IPS DF 6.9 (cell line): ENCODE data around the gene TRAF3.

ENCODE experiments used
- DNase-seq: peaks from one replicate; pipeline ENCODE4 v3.0.0-alpha.2; 2013; ENCODE audit warnings: low read depth, low spot score
- H3K27ac ChIP-seq: one replicate; pipeline ENCODE4 v1.5.1; 2013; ENCODE audit warnings: low read length, control low read depth
- H3K27me3 ChIP-seq: 2 replicates; pipeline ENCODE4 v1.6.1; 2013; ENCODE audit warnings: mild to moderate bottlenecking, low read length; ENCODE audit not compliant: control insufficient read depth, insufficient read depth
- H3K36me3 ChIP-seq: 2 replicates; pipeline ENCODE4 v1.6.1; 2013; ENCODE audit warnings: low read length; ENCODE audit not compliant: control insufficient read depth, insufficient read depth
- H3K4me1 ChIP-seq: 2 replicates; pipeline ENCODE4 v1.6.1; 2013; ENCODE audit warnings: low read length; ENCODE audit not compliant: control insufficient read depth, insufficient read depth
- H3K4me3 ChIP-seq: 2 replicates; pipeline ENCODE4 v1.5.1; 2013; ENCODE audit warnings: mild to moderate bottlenecking, low read length
- H3K9me3 ChIP-seq: 2 replicates; pipeline ENCODE4 v1.6.1; 2013; ENCODE audit warnings: low read length, inconsistent platforms; ENCODE audit not compliant: control insufficient read depth, insufficient read depth
- WGBS: extraction: QIAGEN DNeasy Blood & Tissue Kit; methylation state at CpG from one replicate; pipeline ENCODE4 v1.1.7; 2013; ENCODE audit warnings: mixed read lengths, missing lambda C conversion rate; ENCODE audit not compliant: insufficient read length, insufficient coverage; 5-methylcytosine and 5-hydroxymethylcytosine counted together

Gene TRAF3

DNA sequence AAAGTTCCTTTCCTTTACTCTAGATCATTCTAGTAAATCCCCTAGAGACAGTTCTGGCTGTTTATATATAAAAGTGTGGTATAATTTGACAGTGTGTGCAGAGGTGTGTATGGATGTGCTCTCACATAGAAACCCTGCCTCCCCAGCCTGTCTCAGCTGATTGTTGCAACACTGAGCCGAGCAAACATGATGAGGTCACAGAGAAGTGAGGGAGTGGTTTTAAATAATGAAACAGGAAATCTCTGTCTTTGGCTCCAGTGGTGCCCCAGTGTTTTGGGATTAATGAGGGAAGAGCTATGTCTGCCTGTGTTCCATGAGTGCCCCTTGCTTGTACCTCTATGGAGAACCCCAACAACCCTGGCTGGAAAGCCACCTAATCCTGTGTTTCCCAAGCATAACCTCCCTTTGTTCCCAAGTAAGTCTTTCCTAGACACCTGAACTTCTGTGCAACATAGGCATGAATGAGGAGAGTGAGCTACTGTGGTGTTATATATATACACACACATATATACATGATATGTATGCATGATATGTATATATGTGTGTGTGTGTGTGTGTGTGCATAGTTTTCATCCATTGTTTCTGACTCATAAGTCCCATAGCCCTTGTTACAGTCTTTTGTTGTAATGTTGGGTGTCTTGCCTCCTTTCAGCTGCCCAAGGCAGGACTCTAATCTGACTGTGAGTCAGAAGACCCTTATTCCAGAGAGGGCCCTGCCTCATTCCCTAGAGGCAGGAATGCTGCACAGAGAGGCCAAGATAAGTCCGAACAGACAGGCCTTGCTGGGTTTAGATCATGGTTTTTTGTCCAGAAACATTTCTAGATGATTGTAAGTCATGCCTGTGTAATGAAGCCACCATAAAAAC, 18.0 kb downstream of the TRAF3 start:
- Histone ChIP-seq H3K9me3 (no peaks in the 10 kb centered on the region), H3K4me3 (no peak overlapping the region), H3K4me1 (no peaks in the 10 kb centered on the region), H3K27ac (no peak overlapping the region), H3K36me3 (no peaks in the 10 kb centered on the region), H3K27me3 (no peaks in the 10 kb centered on the region)
- WGBS, result no CpG with 5 or more reads among the region's 2 CpGs
- DNase-seq, result no peak

DNA sequence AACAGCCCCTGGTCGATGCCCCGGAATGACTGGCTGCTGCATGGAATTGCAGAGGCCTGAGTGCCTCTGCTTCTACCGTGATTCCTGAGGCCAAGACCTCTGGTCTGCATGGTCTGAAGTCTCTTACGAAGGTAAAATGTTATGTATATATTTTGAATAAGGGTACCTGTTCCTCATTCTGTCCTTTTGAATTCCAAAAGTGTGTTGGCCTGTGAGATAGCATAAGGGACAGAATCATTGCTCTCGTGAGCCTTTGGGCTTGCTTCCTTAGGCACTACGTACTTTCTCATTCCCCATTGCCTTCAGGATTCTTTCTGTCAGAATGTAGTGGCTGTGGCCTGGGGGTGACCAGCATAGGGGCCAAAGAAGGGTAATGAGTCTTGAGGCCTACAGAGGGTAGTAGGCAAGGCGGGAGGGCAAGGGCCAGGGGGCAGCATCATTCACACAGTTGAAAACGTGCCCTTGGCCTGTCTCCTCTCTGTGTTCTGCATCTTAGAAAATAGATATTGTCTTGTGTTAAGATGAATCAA, 19.5 kb downstream of the TRAF3 start:
- Histone ChIP-seq H3K9me3 (no peaks in the 10 kb centered on the region), H3K4me1 (no peaks in the 10 kb centered on the region), H3K27ac (no peak overlapping the region), H3K4me3 (no peak overlapping the region), H3K36me3 (no peaks in the 10 kb centered on the region), H3K27me3 (no peaks in the 10 kb centered on the region)
- DNase-seq, result no peak
- WGBS, result no CpG with 5 or more reads among the region's 8 CpGs

DNA sequence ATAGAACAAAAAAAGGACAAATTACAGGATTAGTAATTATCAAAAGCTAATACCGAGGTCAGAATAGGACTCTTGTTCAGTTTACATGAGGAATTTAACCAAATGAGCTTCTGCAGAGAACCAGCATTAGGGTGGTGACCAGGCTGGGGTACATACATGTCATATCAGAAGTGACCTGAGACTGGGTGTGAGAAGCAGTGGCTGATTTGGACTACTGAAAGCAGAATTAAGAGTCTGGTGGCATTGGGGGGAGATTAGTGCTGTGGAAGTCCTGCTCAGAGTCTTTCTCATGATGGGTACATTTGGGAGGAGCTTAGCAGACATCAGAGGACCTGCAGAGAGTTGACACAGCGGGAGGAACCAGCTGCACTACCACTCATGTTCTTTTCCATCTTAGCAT, 21.7 kb downstream of the TRAF3 start:
- no CpG with 5 or more reads among the region's 2 CpGs for WGBS
- Histone ChIP-seq H3K27me3 (no peaks in the 10 kb centered on the region), H3K9me3 (no peaks in the 10 kb centered on the region), H3K4me3 (no peak overlapping the region), H3K4me1 (no peaks in the 10 kb centered on the region), H3K36me3 (no peaks in the 10 kb centered on the region), H3K27ac (no peak overlapping the region)
- DNase-seq, result no peak

DNA sequence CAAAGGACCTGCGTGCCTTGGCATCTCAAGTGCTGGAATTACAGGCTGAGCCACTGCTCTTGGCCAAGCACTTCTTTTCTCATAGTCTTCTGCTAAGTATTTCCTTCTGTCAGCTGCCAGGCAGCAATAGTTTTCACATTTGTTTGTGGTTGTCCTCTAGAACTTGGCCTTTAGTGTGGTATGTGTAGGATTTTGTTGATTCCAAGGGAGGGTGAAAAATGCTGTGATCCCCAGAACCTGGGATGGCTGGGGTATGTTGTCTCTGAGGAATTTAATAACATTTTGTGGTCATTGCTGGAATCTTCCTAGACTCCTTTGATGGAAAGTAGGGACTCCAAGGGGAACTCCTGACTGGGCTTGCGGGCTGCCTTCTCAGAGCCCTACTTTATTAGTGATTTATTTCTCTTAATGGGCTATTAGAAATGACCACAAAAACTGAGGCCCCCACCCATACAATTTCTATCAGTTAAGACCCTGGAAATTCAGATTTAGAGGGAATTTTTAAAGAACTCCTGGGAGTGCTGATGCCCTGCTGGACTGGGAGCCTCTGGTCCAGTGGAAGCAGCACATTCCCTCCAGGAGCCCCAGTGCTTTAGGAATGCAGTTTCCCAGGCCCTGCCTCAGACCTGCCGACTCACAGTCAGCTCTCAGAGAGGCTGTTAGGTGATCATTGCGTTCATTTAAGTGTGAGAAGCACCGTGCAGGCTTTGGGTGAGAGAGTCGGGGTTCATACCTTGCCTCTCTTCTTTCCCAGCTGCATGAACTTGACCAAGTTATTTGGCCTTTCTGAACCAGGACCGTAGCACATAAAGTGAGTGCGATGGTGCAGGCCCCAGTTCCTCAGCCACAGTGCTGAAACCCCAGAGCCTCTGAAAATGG, 22.7 kb downstream of the TRAF3 start:
- Histone ChIP-seq H3K36me3 (no peaks in the 10 kb centered on the region), H3K27ac (no peak overlapping the region), H3K4me3 (no peak overlapping the region), H3K9me3 (no peaks in the 10 kb centered on the region), H3K27me3 (no peaks in the 10 kb centered on the region), H3K4me1 (no peaks in the 10 kb centered on the region)
- WGBS, result no CpG with 5 or more reads among the region's 8 CpGs
- no peak for DNase-seq

DNA sequence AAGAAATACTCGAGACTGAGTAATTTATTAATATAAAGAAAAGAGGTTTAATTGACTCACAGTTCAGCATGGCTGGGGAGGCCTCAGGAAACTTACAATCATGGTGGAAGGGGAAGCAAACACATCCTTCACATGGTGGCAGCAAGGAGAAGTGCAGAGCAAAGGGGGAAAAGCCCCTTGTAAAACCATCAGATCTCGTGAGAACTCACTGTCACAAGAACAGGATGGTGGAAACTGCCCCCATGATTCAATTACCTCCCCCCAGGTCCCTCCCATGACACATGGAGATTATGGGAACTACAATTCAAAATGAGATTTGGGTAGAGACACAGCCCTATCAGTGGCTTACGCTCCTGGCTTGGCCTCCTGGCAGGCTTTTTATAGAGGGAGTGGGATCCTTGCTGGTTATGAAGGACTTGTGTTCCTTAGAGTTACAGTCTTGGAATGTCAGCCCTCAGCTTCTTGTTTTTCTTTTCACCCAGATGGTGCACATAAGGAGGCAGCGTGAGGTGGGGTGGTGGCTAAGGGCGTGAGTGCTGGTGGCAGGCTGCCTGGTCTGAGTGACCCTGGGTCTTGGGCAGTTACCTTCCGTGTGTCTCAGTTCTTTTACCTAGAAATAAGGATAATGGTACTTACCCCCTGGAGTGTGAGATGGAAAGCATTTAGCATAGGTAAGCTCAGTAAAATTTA, 25.7 kb downstream of the TRAF3 start:
- no peak for DNase-seq
- no peaks in the 10 kb centered on the region for H3K27me3 ChIP-seq
- H3K27ac ChIP-seq, result no peak overlapping the region
- H3K4me3 ChIP-seq, result no peak overlapping the region
- no peaks in the 10 kb centered on the region for H3K36me3 ChIP-seq
- no peaks in the 10 kb centered on the region for H3K9me3 ChIP-seq
- H3K4me1 ChIP-seq, result peaks cover 1% of the 10 kb centered on the region; the same call in 1 of the 2 replicates
- WGBS, result no CpG with 5 or more reads among the region's 6 CpGs

DNA sequence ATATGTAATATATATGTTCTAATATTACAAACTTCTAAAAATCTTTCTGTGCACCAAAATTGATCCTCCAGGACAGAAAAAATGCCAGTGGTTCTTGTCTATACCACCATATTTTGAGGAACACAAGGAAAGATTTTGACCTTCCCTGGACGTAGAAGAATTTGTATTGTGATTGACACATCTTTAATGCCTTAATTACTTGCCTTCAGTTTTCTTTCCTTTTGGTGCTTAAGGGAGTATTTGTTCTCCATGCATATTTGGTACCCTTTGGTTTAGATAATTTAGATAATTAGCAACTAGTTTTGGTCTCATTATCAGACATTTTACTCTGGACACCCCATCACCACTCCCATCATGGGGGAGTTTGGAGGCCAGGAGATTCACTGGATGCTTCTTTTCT, 27.6 kb downstream of the TRAF3 start:
- H3K4me1 ChIP-seq, result peaks cover 1% of the 10 kb centered on the region; the same call in 1 of the 2 replicates
- WGBS, result no CpG with 5 or more reads among the region's 1 CpG

DNA sequence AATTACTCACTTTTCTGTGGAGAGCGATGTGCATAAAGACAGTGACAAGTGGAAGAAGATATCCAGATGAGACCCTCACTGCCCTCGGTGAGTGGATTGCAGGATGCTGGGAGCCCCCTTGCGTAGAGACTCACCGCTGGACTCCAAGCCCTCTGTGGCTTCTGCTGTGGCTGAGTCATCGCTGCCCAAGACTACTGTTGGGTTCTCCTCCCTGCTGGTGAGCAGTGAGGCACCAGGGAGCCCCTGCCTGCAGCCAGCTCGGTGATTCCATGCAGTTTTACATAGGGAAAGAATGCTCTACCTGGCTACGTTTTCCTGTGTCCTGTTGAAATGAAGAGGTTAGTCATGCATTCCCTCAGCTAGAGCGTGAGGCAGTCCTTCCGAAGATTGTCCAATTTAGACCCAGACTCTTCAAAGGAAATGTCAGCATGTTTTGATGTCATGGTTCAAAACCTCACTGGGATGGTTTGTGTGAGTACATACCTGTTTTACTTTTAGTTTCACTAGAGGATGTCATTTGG, 28.2 kb downstream of the TRAF3 start:
- Histone ChIP-seq H3K27ac (no peak overlapping the region), H3K27me3 (no peaks in the 10 kb centered on the region), H3K4me1 (peaks cover 1% of the 10 kb centered on the region; the same call in 1 of the 2 replicates), H3K4me3 (no peak overlapping the region), H3K36me3 (no peaks in the 10 kb centered on the region), H3K9me3 (no peaks in the 10 kb centered on the region)
- DNase-seq, result no peak
- WGBS, result no CpG with 5 or more reads among the region's 9 CpGs

More for the DNA sequence above, 27.6 kb downstream of the TRAF3 start:
- H3K27ac ChIP-seq, result no peak overlapping the region
- no peak for DNase-seq
- no peaks in the 10 kb centered on the region for H3K9me3 ChIP-seq
- H3K27me3 ChIP-seq, result no peaks in the 10 kb centered on the region
- no peaks in the 10 kb centered on the region for H3K36me3 ChIP-seq
- no peak overlapping the region for H3K4me3 ChIP-seq

DNA sequence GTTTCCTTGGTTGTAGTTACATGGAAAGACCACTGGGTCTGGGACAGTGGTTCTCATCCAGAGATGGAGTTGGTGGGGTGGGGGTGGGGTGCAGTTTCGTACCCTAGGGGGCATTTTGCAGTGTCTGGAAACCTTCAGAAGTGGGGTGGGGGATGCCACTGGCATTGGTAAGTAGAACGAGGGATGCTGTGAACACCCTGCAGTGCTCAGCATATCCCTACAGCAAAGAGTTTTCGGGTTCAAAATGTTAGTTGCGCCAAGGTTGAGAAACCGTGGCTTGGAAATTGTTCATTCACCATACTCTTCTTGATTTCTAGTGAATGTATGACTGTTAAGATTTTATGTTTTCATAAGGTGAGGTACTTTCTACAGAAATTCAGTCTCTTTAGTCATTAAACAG, 28.7 kb downstream of the TRAF3 start:
- Histone ChIP-seq H3K36me3 (no peaks in the 10 kb centered on the region), H3K4me1 (peaks cover 1% of the 10 kb centered on the region; the same call in 1 of the 2 replicates), H3K27ac (no peak overlapping the region), H3K27me3 (no peaks in the 10 kb centered on the region), H3K4me3 (no peak overlapping the region), H3K9me3 (no peaks in the 10 kb centered on the region)
- no CpG with 5 or more reads among the region's 5 CpGs for WGBS
- no peak for DNase-seq

DNA sequence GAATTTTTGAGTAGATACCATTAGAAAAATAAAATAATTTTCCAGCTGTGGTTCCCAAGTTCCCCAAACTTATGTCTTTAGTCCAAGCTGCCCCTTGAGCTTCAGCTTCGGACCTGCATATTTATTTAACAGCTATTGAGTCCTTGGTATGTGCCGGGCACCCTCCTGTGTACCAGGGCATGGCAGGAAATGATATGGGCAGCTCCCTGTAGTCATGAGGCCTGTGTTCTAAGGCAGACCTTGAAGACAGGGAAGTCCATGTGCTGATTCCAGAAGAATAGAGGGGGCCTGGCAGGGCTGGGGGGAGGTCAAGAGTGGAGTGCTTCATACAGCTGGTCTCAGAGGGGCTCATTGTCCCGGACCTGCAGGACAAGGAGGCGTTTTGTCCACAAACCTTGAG, 29.2 kb downstream of the TRAF3 start:
- DNase-seq, result no peak
- no CpG with 5 or more reads among the region's 4 CpGs for WGBS

DNA sequence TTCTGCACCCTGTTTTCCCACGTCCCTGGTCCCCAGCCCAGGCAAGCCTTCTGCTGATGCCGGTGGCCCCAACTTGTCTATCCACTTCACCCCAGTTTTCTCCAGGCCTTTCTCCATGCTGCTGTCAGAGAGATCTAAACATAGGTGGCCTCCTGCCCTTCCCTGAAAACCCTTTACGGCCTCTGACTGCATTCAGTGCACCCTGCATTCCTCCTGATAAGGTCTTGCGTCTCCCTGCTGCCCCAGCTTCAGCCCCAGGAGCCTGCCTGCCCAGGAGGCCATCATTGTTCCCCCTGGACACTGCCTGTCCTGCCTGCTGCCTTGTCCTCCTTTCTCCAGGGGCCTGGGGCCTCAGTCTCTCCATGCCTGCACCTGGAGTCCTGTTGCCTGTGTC, 29.8 kb downstream of the TRAF3 start:
- Histone ChIP-seq H3K9me3 (no peaks in the 10 kb centered on the region), H3K27ac (no peak overlapping the region), H3K4me1 (peaks cover 1% of the 10 kb centered on the region; the same call in 1 of the 2 replicates), H3K27me3 (no peaks in the 10 kb centered on the region), H3K36me3 (no peaks in the 10 kb centered on the region), H3K4me3 (no peak overlapping the region)
- DNase-seq, result no peak
- WGBS, result no CpG with 5 or more reads among the region's 4 CpGs

More for the DNA sequence above, 29.2 kb downstream of the TRAF3 start:
- Histone ChIP-seq H3K9me3 (no peaks in the 10 kb centered on the region), H3K27me3 (no peaks in the 10 kb centered on the region), H3K36me3 (no peaks in the 10 kb centered on the region), H3K27ac (no peak overlapping the region), H3K4me3 (no peak overlapping the region), H3K4me1 (peaks cover 1% of the 10 kb centered on the region; the same call in 1 of the 2 replicates)
